HG03378 (cell line): ENCODE data around the gene SLC25A25.

Source experiments
- ATAC-seq: cut with Tn5 transposase; IDR thresholded peaks from one replicate; pipeline ENCODE4 v1.9.1; 2021; ENCODE audit warnings: mild to moderate bottlenecking, moderate library complexity; ENCODE audit not compliant: unreplicated experiment

SLC25A25 gene

GRCh38 chr9:128143525-128144238, 75.7 kb downstream of the SLC25A25 start:
- ATAC-seq, result no peak

GRCh38 chr9:128144239-128145181, 76.5 kb downstream of the SLC25A25 start:
- ATAC-seq, result no peak

GRCh38 chr9:128145536-128145935, 77.5 kb downstream of the SLC25A25 start:
- no peak for ATAC-seq

GRCh38 chr9:128145951-128146351, 77.9 kb downstream of the SLC25A25 start:
- no peak for ATAC-seq

DNA sequence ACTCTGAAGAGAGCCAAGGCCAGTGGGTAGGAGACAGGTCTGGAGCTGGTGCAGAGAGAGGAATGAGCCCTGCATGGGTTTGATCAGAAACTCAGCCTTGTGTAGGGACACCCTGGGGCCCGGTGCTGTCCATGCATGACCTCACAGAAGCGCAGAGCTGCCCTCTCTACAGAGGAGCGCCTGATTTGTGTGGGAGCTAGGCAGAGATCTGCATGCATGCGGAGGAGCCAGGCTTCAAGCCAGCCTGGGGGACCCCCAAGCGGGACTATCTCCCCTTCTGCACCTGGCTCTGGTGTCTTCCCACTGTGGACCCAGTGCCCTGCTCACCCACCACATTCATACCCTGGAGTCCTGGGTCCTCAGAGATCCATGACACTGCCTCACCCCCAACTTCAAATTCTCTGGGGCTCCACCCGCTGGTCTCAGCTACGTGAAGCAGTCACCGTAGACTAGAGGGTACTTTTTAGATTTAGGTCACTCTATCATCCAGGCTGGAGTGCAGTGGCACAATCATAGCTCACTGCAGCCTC, 78.6 kb downstream of the SLC25A25 start:
- no peak for ATAC-seq

DNA sequence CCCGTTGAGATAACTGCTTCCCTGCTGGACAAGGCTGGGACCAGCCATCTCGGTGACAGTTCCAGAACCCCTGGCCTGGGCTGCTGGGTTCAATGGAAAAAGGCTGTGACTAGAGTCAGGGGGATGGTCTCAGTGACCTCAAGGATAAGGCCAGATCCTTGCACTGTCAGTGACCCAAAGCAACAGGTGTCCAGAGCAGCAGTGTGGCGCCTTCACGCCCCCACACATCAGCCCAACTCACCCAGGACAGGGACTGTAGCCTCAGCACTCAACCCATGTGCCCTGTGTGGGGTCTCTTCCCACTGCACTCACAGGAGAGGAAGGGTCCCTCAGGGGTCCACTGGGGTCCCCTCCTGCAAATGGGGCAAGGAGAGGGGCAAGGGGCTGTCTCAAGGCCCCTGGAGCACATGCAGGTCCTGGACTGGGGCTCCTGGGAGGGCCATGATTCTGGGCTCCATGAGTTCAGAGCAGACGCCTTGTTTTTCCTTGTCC, 80.5 kb downstream of the SLC25A25 start:
- no peak for ATAC-seq

GRCh38 chr9:128149001-128149701, 81.1 kb downstream of the SLC25A25 start, which contains the start of gene LCN2:
TSS of gene LCN2 (plus strand) at chr9:128149453. CDS start at chr9:128149526, 73 bp downstream.
- no peak for ATAC-seq

GRCh38 chr9:128149951-128150593, 82.0 kb downstream of the SLC25A25 start:
- no peak for ATAC-seq

DNA sequence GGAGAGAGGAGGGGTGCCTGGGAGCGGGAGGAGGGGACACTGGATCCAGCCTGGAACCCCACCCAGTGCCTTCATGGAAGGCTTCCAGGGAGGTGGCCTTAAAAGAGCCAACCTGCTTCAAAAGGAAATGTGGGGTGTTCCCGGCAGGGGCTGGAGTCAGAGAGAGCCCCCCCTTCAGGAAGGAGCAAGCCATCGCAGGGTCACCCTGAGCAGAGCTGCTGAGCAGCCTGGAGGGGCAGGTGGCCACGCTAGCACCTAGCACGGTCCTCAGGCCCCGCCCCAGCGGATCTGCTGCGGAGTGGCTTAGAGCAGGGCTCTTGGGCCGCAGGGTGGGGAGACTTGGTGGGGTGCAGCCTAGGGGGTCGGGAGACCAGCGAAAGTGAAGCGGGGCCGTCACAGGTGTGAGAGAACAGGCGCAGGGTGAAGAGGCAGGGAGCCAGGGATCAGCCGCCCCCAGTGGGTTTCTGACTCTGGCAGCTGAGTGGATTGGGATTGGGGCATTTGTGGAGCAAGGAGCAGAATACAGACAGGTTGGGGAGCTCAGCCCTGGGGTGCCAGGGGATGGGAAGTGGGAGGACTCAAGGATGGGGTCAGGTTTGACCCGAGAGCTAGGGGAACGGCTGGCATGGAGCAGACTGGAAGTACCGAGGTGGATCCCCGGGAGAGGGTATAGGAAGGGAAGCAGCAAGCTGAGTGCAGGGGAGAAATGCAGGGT, 82.7 kb downstream of the SLC25A25 start:
- no peak for ATAC-seq

- ATAC-seq, result no peak
Measured at GRCh38 chr9:128151309-128152132, 83.5 kb downstream of the SLC25A25 start.

- ATAC-seq, result no peak
Measured at GRCh38 chr9:128152133-128153059, 84.4 kb downstream of the SLC25A25 start.

DNA sequence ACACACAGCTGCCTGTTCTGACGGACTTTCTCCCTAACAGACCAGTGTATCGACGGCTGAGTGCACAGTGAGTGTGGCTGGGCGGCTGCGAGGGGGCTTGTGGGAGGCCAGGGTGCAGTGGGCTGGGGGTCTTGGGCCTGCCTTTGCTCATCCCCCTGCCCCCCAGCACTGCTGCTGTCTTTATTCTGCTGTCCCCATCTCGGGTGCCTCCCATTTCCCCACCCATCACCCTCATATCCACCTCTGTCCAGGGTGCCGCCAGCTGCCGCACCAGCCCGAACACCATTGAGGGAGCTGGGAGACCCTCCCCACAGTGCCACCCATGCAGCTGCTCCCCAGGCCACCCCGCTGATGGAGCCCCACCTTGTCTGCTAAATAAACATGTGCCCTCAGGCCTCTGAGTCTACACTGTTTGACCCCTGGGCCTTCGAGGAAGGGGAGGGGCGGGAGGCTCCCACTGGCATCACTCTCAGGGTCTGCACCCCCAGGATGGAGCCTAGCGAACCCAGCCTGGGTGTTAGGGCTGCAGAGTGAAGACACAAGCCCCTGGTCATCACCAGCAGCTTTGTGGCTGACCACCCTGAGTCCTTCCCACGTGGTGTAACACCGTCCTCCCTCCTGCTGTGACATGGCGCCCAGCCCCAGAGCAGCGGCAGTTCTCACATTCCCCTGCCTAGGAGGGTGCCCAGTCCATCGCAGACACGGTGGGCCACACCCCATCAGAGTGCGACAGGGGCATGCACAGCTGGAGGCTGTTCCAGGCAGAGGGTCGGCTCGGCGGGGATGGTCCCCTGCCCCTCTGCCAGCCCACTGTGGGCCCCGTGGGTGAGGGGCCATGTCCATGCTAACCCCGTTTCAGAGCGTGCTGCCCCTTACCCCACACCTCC, 85.3 kb downstream of the SLC25A25 start:
- ATAC-seq, result no peak

DNA sequence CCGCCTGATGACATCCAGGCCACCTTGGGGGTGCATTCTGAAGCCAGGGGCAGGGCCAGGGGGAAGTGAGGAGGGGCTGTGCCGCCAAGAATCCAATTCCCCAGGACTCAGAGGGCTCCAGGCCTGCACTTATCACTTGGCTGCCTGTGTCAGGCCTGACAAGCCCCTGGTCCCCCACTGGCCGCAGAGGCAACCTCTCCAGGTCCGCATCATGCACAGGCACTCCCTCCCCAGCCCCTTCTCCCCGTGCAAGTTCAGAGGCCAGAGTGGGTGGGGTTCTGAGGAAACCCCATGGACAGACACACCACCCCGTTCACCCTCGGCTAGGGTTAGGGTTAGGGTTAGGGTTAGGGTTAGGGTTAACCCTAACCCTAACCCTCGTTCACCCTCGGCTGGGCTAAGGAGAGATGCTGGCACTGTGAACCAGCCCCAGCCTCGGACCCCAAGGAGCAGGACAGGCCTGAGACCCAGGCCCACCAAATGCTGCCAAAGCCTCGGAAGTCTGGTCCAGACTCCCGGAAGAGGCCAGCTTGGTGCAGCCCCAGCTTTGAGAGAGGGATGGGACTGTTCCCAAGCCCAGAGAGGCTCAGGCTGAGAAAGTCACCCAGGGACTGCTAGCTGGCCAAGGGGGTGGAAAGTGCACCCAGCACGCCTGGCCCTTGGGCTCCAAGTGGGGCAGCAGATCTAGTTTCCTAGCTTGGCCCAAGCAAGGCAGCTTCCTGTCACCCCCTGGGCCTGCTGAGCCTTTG, 86.1 kb downstream of the SLC25A25 start:
- ATAC-seq, result no peak

DNA sequence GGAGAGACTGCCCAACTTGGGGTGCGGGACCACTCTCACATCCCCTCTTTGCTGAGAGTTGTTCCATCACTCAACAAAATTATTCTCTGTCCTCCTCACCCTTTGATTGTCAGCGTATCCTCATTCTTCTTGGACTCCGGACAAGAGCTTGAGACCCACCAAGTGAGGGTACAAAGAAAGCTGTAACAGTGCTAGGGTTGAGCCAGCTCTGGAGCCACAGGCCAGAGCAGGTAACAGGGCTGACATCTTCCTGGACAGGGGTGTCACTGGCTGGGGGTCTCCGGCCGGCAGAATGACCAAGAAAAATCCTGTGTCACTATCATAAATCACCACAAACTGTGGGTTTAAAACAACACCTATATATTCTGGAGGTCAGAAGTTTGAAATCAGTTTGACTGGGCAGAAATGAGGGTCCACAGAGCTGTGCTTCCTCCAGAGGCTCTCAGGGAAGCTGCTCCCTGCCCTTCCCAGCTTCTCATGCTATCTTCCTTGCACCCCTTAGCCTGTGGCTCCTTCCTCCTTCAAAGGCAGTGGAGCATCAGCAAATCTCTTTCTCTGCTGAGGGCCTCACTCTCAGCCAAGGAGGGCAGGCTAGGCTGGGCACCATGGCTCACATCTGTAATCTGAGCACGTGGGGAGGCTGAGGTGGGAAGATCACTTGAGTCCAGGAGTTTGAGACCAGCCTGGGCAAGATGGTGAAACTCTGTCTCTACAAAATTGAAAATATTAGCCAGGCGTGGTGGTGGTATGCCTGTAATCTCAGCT, 87.9 kb downstream of the SLC25A25 start:
- ATAC-seq, result no peak
